Nephron progenitor cell (in vitro differentiated cells): Measurements from ENCODE around the gene UTS2R.

ENCODE experiments used
- DNase-seq: peaks from one replicate; pipeline ENCODE4 v3.0.0; 2021
- H3K27ac Mint-ChIP-seq: 2 replicates; pipeline ENCODE4 v1.8.0; 2021; ENCODE audit warnings: mild to moderate bottlenecking, moderate library complexity, mixed read lengths
- H3K27me3 Mint-ChIP-seq: 2 replicates; pipeline ENCODE4 v1.8.0; 2021; ENCODE audit warnings: mild to moderate bottlenecking, low read depth, mixed read lengths; ENCODE audit not compliant: poor library complexity
- H3K36me3 Mint-ChIP-seq: 2 replicates; pipeline ENCODE4 v1.8.0; 2021; ENCODE audit warnings: low read depth, mixed read lengths
- H3K4me1 Mint-ChIP-seq: 2 replicates; pipeline ENCODE4 v1.8.0; 2021; ENCODE audit warnings: mixed read lengths
- H3K4me3 Mint-ChIP-seq: 2 replicates; pipeline ENCODE4 v1.8.0; 2021; ENCODE audit warnings: mild to moderate bottlenecking, moderate library complexity, mixed read lengths
- H3K9me3 Mint-ChIP-seq: 2 replicates; pipeline ENCODE4 v1.8.0; 2021; ENCODE audit warnings: mild to moderate bottlenecking, moderate library complexity, mixed read lengths
- CTCF ChIP-seq: fragments of 200-600 bp; sonication (generic); IDR thresholded peaks from 2 replicates; pipeline ENCODE4 v1.5.0; 2021; ENCODE audit warnings: antibody characterized with exemption

The UTS2R gene

GRCh38 chr17:82386881-82387704, 15.5 kb downstream of the UTS2R start:
- no peaks in the 10 kb centered on the region for H3K36me3 Mint-ChIP-seq
- no peak overlapping the region for H3K4me3 Mint-ChIP-seq
- DNase-seq = no peak
- H3K27ac Mint-ChIP-seq = no peak overlapping the region
- peaks cover 37% of the 10 kb centered on the region for H3K4me1 Mint-ChIP-seq
- no peaks in the 10 kb centered on the region for H3K9me3 Mint-ChIP-seq
- H3K27me3 Mint-ChIP-seq = peaks cover 9% of the 10 kb centered on the region
- TF ChIP-seq CTCF = no peak

- no peak overlapping the region for H3K4me3 Mint-ChIP-seq
- H3K9me3 Mint-ChIP-seq = no peaks in the 10 kb centered on the region
- peaks cover 6% of the 10 kb centered on the region for H3K36me3 Mint-ChIP-seq
- H3K27ac Mint-ChIP-seq = no peak overlapping the region
- H3K27me3 Mint-ChIP-seq = peaks cover 6% of the 10 kb centered on the region
- no peak for DNase-seq
- peaks cover 43% of the 10 kb centered on the region for H3K4me1 Mint-ChIP-seq
- TF ChIP-seq CTCF = no peak
Observed at GRCh38 chr17:82387705-82388106, 16.1 kb downstream of the UTS2R start.

GRCh38 chr17:82388223-82388921, 16.8 kb downstream of the UTS2R start:
- Mint-ChIP-seq H3K9me3 (no peaks in the 10 kb centered on the region), H3K27ac (no peak overlapping the region), H3K27me3 (peaks cover 6% of the 10 kb centered on the region), H3K4me1 (peaks cover 50% of the 10 kb centered on the region), H3K4me3 (no peak overlapping the region), H3K36me3 (peaks cover 12% of the 10 kb centered on the region)
- TF ChIP-seq CTCF = no peak
- DNase-seq = no peak

- H3K27me3 Mint-ChIP-seq = peaks cover 6% of the 10 kb centered on the region
- no peak overlapping the region for H3K27ac Mint-ChIP-seq
- no peaks in the 10 kb centered on the region for H3K9me3 Mint-ChIP-seq
- TF ChIP-seq CTCF = no peak
- H3K36me3 Mint-ChIP-seq = peaks cover 17% of the 10 kb centered on the region
- no peak overlapping the region for H3K4me3 Mint-ChIP-seq
- no peak for DNase-seq
- peaks cover 51% of the 10 kb centered on the region for H3K4me1 Mint-ChIP-seq
Observed at GRCh38 chr17:82388922-82389283, 17.3 kb downstream of the UTS2R start.

- no peak for DNase-seq
- Mint-ChIP-seq H3K4me3 (no peak overlapping the region), H3K9me3 (no peaks in the 10 kb centered on the region)
Observed at GRCh38 chr17:82389379-82389778, 17.8 kb downstream of the UTS2R start.

More at GRCh38 chr17:82389379-82389778, 17.8 kb downstream of the UTS2R start:
- Mint-ChIP-seq H3K36me3 (peaks cover 22% of the 10 kb centered on the region), H3K27me3 (peaks cover 9% of the 10 kb centered on the region), H3K27ac (no peak overlapping the region), H3K4me1 (peaks cover 55% of the 10 kb centered on the region)
- no peak for TF ChIP-seq CTCF
